Suprapubic skin (tissue), 3 donors: ENCODE data around the gene ADAM33.

Source experiments
- EP300 ChIP-seq: sonication (generic); formaldehyde crosslinking; IDR thresholded peaks from one replicate; pipeline ENCODE4 v1.6.1; 2017; ENCODE audit warnings: antibody characterized with exemption
- POLR2A ChIP-seq, 2 donors: fragments of 450-650 bp; IDR thresholded peaks; one replicate each; pipeline ENCODE4 v1.6.1; 2017; ENCODE audit warnings: antibody characterized with exemption in 2 of 2, mild to moderate bottlenecking in 2 of 2, moderate library complexity in 2 of 2
- TF ChIP-seq, protein P1 (sequence below), 2 donors: fragments of 200-600 bp in 1 of 2; fragments of 450-650 bp in 1 of 2; sonication (generic) in 1 of 2; IDR thresholded peaks; one replicate each; pipeline ENCODE4 v1.5.1; 2016 to 2019; ENCODE audit warnings: antibody characterized with exemption in 2 of 2, mild to moderate bottlenecking in 1 of 2, moderate library complexity in 1 of 2

GRCh38 chr20:3672547-3673171 is 9.2 kb downstream of the ADAM33 start:
- TF ChIP-seq, protein P1, sequence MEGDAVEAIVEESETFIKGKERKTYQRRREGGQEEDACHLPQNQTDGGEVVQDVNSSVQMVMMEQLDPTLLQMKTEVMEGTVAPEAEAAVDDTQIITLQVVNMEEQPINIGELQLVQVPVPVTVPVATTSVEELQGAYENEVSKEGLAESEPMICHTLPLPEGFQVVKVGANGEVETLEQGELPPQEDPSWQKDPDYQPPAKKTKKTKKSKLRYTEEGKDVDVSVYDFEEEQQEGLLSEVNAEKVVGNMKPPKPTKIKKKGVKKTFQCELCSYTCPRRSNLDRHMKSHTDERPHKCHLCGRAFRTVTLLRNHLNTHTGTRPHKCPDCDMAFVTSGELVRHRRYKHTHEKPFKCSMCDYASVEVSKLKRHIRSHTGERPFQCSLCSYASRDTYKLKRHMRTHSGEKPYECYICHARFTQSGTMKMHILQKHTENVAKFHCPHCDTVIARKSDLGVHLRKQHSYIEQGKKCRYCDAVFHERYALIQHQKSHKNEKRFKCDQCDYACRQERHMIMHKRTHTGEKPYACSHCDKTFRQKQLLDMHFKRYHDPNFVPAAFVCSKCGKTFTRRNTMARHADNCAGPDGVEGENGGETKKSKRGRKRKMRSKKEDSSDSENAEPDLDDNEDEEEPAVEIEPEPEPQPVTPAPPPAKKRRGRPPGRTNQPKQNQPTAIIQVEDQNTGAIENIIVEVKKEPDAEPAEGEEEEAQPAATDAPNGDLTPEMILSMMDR (IDR thresholded peaks at IDR 0.05), result no peak
- TF ChIP-seq POLR2A (IDR thresholded peaks at IDR 0.05) (no peak), EP300 (no peak)
